ENCODE results near the gene ARTN.

GRCh38 chr1:43885279-43885801 is 48.3 kb upstream of the ARTN start:
- TF ChIP-seq EP300 (IDR thresholded peaks at IDR 0.05) (no peak), POLR2A (IDR thresholded peaks at IDR 0.05) (no peak), CTCF (IDR thresholded peaks at IDR 0.05) (no peak)

All from ovary (tissue), 3 donors.